Kidney epithelial cell (primary cell): Measurements from ENCODE around the gene SMIM15. TPM values are rescaled to one million over a fixed set of nuclear protein-coding genes. Genes with fewer than 3 reads are reported as not detected.

Experiments
- DNase-seq: peaks from one replicate; pipeline ENCODE4 v3.0.0-alpha.2; 2010; ENCODE audit warnings: low read depth
- H3K27me3 ChIP-seq: 2 replicates; pipeline ENCODE4 v1.6.0; 2011; ENCODE audit warnings: low read length; ENCODE audit not compliant: control insufficient read depth, insufficient read depth
- H3K36me3 ChIP-seq: 2 replicates; pipeline ENCODE4 v1.5.1; 2011; ENCODE audit warnings: low read length; ENCODE audit not compliant: control insufficient read depth, insufficient read depth
- H3K4me3 ChIP-seq: 2 replicates; pipeline ENCODE4 v1.5.1; 2011; ENCODE audit warnings: low read depth, mild to moderate bottlenecking, control low read depth, low read length
- total RNA-seq: library from RNA; depleted of rRNA; stranded (reverse); fragments of >200 nt; gene quantifications from 2 replicates; pipeline ENCODE4 v1.2.3, GENCODE V29; 2015
- TF ChIP-seq, protein P1 (sequence below): IDR thresholded peaks from 2 replicates; pipeline ENCODE4 v1.5.1; 2011; ENCODE audit warnings: mild to moderate bottlenecking, moderate library complexity, low read length, control low read depth, inconsistent platforms; ENCODE audit not compliant: insufficient read depth, poor library complexity, severe bottlenecking

The SMIM15 gene
- total RNA-seq, 1 donor from 2014 or later: 69.9 TPM

DNA sequence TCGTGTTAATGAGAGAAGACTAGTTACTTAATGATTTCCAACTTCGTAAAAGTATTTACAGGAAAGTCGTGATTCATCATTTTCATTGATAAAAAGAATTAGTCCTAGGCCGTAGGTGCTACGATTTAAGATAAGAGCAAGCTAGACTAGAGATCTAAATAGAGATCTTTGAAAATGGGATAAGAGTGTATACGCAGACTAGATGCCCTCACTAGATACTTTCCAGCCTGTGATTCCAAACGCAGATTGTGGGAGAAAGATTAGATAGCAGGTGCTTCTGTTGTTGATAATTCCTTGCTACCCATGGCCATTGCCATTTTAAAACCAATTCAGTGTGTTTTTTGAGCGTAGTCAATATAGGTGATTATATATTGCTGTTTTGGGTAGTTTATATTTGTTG lies 6.7 kb upstream of the SMIM15 start:
- DNase-seq: no peak
- no peaks in the 10 kb centered on the region for H3K27me3 ChIP-seq
- H3K36me3 ChIP-seq: no peaks in the 10 kb centered on the region
- H3K4me3 ChIP-seq: no peak overlapping the region
- TF ChIP-seq, protein P1, sequence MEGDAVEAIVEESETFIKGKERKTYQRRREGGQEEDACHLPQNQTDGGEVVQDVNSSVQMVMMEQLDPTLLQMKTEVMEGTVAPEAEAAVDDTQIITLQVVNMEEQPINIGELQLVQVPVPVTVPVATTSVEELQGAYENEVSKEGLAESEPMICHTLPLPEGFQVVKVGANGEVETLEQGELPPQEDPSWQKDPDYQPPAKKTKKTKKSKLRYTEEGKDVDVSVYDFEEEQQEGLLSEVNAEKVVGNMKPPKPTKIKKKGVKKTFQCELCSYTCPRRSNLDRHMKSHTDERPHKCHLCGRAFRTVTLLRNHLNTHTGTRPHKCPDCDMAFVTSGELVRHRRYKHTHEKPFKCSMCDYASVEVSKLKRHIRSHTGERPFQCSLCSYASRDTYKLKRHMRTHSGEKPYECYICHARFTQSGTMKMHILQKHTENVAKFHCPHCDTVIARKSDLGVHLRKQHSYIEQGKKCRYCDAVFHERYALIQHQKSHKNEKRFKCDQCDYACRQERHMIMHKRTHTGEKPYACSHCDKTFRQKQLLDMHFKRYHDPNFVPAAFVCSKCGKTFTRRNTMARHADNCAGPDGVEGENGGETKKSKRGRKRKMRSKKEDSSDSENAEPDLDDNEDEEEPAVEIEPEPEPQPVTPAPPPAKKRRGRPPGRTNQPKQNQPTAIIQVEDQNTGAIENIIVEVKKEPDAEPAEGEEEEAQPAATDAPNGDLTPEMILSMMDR: no peak

DNA sequence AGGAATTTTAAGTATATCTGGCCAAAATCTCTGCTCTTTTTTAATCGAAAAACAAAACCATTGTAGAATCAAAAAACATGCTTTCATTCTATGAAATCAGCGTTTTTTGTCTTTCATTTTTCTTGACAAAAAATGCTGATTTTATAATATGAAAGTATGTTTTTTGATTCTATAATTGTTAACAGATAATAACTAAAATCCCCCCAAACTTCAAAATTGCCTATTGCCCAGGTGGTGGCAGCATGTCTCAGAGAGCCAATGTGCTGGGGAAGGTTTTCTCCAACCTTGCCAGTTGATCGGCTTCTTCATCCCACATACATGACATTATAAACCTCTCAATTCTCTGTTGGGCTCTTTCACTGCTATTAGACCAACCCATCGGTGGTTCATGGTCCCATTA lies 5.1 kb upstream of the SMIM15 start:
- TF ChIP-seq, protein P1: peak; percentile 62
- Histone ChIP-seq H3K4me3 (no peak overlapping the region), H3K27me3 (no peaks in the 10 kb centered on the region), H3K36me3 (no peaks in the 10 kb centered on the region)
- peak; percentile 10 for DNase-seq

DNA sequence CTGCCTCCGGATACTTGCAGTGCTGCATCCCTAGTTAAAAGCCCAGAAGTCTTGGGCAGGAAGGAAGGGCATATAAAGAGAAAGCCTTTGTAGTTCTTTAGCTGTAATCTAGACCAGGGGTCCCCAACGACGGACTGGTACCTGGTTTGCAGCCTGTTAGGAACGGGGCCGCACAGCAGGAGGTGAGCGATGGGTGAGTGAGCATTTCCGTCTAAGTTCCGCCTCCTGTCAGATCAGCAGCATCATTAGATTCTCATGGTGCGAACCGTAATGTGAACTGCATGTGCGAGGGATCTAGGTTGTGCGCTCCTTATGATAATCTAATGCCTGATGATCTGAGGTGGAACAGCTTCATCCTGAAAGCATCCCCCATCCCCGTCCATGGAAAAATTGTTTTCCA lies 1.6 kb upstream of the SMIM15 start:
- DNase-seq: no peak
- H3K4me3 ChIP-seq: no peak overlapping the region
- no peaks in the 10 kb centered on the region for H3K36me3 ChIP-seq
- no peaks in the 10 kb centered on the region for H3K27me3 ChIP-seq
- TF ChIP-seq, protein P1: no peak

DNA sequence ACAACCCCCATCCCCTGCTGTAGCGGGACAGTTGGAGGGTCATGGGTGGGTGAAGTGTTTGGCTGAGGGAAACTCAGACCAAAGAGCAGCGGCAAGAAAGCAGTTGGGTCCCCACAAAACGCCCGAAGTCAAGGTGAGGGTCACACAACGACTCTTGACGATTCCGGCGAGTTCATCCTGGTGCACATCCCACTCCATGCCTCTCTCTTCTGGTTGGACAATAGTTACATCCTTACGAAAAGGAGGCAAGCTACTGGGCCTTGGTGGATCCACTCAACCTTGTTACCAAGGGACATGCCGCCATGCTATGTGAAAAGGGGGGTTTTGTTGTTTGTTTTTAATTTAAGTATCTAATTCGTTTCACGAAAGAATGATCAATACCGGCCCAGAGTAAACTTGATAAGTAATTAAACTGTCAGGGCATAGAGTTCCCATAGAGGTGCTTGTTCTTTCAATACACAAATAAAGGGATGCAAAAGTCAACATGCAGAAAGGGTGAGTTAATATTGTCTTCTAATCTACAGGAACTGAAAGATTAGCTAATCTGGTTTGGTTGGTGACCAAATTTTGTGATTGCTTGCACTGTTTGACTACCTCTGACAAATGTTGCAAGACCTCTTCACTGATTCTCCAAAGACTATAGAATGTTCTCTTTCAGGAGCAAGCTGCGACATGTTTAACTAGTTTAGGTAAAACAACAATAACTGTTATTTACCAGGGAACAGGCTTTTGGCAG lies 732 bp upstream of the SMIM15 start:
- H3K27me3 ChIP-seq: no peaks in the 10 kb centered on the region
- DNase-seq: peak; percentile 9
- peak overlapping the region; percentile 95 for H3K4me3 ChIP-seq
- no peaks in the 10 kb centered on the region for H3K36me3 ChIP-seq
- TF ChIP-seq, protein P1: no peak

DNA sequence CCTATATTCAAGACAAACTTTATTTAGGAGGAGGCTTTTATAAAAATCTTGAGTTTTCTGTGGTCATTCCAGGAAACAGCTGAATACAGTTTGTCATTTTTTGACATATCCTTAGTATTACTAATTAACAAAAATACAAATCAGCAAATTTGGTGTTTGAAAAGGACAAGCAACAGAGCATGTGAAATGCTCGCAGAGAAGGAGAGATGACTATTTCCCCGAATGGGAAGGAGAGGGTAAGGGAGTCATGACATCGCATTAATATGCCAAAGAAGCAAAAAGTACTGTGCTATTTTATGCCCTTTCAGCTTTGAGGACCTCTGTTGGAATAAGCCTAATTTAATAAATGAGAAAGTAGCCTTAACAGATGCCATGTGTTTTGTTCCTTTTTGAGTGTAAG lies 1.8 kb downstream of the SMIM15 start:
- TF ChIP-seq, protein P1: no peak
- no peaks in the 10 kb centered on the region for H3K27me3 ChIP-seq
- no peak for DNase-seq
- H3K4me3 ChIP-seq: no peak overlapping the region
- H3K36me3 ChIP-seq: no peaks in the 10 kb centered on the region

DNA sequence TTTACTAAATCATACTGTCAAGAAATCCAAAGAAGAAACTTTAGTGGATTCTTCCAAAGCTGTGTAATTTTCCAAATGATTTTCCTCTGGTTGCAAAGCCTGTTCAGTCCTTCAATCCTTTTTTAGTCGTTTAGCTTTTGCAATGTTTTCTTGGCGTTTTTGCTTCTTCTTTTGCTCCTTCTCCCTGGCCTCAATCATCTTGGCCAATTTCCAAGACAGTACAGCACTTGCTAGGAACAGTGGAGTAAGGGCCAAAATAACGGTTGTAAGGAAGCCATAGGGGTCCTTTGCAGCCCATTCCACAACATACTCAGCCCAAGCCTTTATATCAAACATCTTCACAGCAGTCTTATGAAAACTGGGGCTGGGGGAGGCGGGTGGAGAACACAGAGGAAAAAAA lies 2.4 kb downstream of the SMIM15 start:
- H3K4me3 ChIP-seq: no peak overlapping the region
- TF ChIP-seq, protein P1: no peak
- DNase-seq: no peak
- H3K36me3 ChIP-seq: no peaks in the 10 kb centered on the region
- H3K27me3 ChIP-seq: no peaks in the 10 kb centered on the region
